ENCODE data around the gene HSD17B14. TPM values are rescaled to one million over a fixed set of nuclear protein-coding genes. Genes with fewer than 3 reads are reported as not detected.

The HSD17B14 gene
- total and polyA plus RNA-seq, 9 of the 15 experiments (the other 6 are each of a cell fraction or from before 2014, with no cell fraction given), result 0.16 TPM; not detected in 8

- TF ChIP-seq ZNF511 (CRISPR knock-in tag; IDR thresholded peaks at IDR 0.05) (no peak), AFF1 (IDR thresholded peaks at IDR 0.05; ENCODE audit: low read depth in 1 of 2, partially characterized antibody in 2 of 2) (peak in 1 of 2 experiments; percentile 92), MAFF (IDR thresholded peaks at IDR 0.05; ENCODE audit: low read length) (no peak), ZNF165 (CRISPR knock-in tag; IDR thresholded peaks at IDR 0.05; ENCODE audit: borderline replicate concordance) (no peak), MTF1 (CRISPR knock-in tag; IDR thresholded peaks at IDR 0.05; ENCODE audit: borderline replicate concordance) (no peak), ZFP91 (CRISPR knock-in tag; IDR thresholded peaks at IDR 0.05) (no peak), EWSR1 (IDR thresholded peaks at IDR 0.05; ENCODE audit: borderline replicate concordance, low read depth, partially characterized antibody) (no peak), ZBTB1 (CRISPR knock-in tag; IDR thresholded peaks at IDR 0.05; ENCODE audit: borderline replicate concordance, low read depth) (no peak), ATF1 (CRISPR knock-in tag; IDR thresholded peaks at IDR 0.05) (no peak), ATF1 (tag; IDR thresholded peaks at IDR 0.05) (peak; percentile 76), BRCA1 (IDR thresholded peaks at IDR 0.05) (no peak), BRCA1 (CRISPR knock-in tag; IDR thresholded peaks at IDR 0.05) (no peak), PPARD (CRISPR knock-in tag; IDR thresholded peaks at IDR 0.05) (no peak), RNF2 (IDR thresholded peaks at IDR 0.05) (peak; percentile 96), ZNF668 (CRISPR knock-in tag; IDR thresholded peaks at IDR 0.05) (no peak), SP1 (CRISPR knock-in tag; IDR thresholded peaks at IDR 0.05) (peak; percentile 14; the same call in 1 of the 2 replicates), ID3 (CRISPR knock-in tag; IDR thresholded peaks at IDR 0.05) (no peak), ID3 (tag; IDR thresholded peaks at IDR 0.05) (peak; percentile 61; the same call in 1 of the 2 replicates), ZBTB49 (CRISPR knock-in tag; IDR thresholded peaks at IDR 0.05; ENCODE audit: borderline replicate concordance) (no peak)
These were observed 37.4 kb upstream of the HSD17B14 start (continued) for GRCh38 chr19:48873476-48874302.

Data from K562 (cell line).